ENCODE data around the gene KRTAP5-8.

KRTAP5-8 gene

DNA sequence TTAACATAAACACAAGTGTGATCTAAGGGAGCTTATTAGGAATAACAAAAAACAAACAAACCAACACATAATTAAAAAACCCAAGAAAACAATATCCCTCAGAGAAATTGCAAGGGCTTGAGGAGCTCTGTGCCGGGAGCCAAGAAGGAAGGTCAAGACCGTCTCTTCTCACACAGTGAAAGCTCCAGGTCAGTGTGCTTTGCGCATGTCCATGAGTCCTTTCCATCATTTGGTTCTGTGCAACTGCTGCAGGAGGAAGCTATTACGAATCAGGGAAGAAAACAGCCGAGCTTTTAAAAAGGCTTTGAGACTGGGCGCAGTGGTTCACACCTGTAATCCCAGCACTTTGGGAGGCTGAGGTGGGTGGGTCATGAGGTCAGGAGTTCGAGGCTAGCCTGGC lies 4.6 kb downstream of the KRTAP5-8 start:
- H3K27me3 ChIP-seq (ENCODE audit: insufficient read depth, low read length) = peaks cover 7% of the 10 kb centered on the region
- H3K4me1 ChIP-seq (ENCODE audit: insufficient read depth, low read length) = no peaks in the 10 kb centered on the region
- no peak overlapping the region for H3K4me3 ChIP-seq (ENCODE audit: low read length)
- no peaks in the 10 kb centered on the region for H3K9me3 ChIP-seq (ENCODE audit: low read length)
- no peak overlapping the region for H2AFZ ChIP-seq (ENCODE audit: low read depth, low read length)
- no peaks in the 10 kb centered on the region for H3K36me3 ChIP-seq (ENCODE audit: insufficient read depth, low read length)

DNA sequence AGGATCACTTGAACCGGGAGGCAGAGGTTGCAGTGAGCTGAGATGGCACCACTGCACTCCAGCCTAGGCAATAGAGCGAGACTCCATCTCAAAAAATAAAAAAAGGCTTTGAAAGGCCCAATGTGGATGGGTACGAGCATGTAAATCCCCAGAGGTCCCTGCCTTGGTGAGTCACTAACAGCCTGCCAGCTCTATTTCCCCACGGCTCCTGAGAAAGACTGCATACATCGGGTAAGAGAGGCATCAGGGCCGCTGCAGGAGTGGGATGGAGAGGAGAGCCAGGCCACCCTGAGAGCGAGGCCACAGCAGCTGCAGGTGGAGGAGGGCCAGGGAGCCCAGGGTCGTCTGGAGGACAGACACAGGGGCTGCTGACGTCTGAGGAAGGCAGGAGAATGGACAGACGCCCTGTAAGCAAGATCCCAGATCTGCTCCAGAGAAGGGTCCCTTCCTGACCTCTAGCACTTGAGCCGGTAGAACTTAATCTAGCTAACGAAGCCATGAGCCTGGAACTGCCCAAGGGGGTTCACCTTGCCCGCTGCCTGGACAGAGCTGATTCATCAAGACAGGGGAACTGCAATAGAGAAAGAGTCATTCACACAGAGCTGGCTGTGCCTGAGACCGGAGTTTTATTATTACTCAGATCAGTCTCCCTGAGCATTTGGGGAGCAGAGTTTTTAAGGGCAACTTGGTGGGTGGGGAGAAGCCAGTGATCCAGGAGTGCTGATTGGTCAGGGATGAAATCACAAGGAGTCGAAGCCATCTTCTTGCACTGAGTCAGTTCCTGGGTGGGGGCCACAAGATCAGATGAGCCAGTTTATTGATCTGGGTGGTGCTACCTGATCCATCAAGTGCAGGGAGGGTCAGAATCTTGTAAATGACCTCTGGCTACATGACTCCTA lies 5.3 kb downstream of the KRTAP5-8 start:
- Histone ChIP-seq H3K36me3 (ENCODE audit: insufficient read depth, low read length) (no peaks in the 10 kb centered on the region), H3K4me1 (ENCODE audit: insufficient read depth, low read length) (no peaks in the 10 kb centered on the region)

DNA sequence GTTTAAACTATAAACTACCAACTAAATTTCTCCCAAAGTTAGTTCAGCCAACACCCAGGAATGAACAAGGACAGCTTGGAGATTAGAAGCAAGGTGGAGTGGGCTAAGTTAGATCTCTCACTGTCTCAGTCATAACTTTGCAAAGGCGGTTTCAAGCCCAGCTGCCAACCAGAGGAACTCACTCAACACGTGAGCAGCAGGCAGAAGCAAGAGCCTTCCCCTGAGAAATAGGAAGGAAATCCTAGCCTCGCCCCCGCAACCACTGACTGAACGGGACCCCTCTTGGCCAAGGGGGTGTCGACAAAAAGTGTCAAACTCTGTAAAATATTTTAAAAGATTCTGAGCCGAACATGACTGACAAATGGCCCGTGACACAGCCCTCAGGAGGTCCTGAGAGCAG lies 6.0 kb downstream of the KRTAP5-8 start:
- Histone ChIP-seq H3K4me3 (ENCODE audit: low read length) (no peak overlapping the region), H3K36me3 (ENCODE audit: insufficient read depth, low read length) (no peaks in the 10 kb centered on the region)

More for the DNA sequence above, 5.3 kb downstream of the KRTAP5-8 start:
- H3K4me3 ChIP-seq (ENCODE audit: low read length) = no peak overlapping the region
- H3K27me3 ChIP-seq (ENCODE audit: insufficient read depth, low read length) = peaks cover 7% of the 10 kb centered on the region
- no peaks in the 10 kb centered on the region for H3K9me3 ChIP-seq (ENCODE audit: low read length)
- H2AFZ ChIP-seq (ENCODE audit: low read depth, low read length) = no peak overlapping the region

DNA sequence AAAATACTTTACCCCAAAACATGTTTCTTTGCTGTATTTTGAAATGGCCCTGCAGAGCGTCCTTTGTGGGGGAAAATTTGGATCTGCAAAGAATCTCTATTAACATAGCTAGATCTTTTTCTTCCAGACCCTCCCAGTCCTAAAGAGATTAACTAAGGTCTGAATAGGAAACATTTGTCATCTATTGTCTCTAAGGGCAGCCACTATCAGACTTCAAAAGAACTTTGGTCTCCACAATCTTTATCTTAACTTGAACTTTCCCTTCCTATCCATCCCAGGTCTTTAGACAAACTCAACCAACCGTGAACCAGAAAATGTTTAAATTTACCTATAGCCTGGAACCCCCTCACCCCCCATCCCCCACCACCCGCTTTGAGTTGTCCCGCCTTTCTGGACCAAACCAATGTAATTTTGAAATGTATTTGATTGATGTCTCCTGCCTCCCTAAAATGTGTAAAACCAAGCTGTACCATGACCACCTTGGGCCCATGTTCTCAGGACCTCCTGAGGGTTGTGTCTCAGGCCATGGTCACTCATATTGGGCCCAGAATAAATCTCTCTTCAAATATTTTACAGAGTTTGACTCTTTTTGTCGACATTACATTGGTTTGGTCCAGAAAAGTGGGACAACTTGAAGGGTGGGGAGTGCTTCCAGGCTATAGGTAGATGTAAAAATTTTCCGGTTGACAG lies 6.8 kb downstream of the KRTAP5-8 start:
- Histone ChIP-seq H2AFZ (ENCODE audit: low read depth, low read length) (no peak overlapping the region), H3K36me3 (ENCODE audit: insufficient read depth, low read length) (no peaks in the 10 kb centered on the region), H3K4me3 (ENCODE audit: low read length) (no peak overlapping the region), H3K4me1 (ENCODE audit: insufficient read depth, low read length) (no peaks in the 10 kb centered on the region), H3K9me3 (ENCODE audit: low read length) (no peaks in the 10 kb centered on the region), H3K27me3 (ENCODE audit: insufficient read depth, low read length) (peaks cover 2% of the 10 kb centered on the region)

More for the DNA sequence above, 6.0 kb downstream of the KRTAP5-8 start:
- Histone ChIP-seq H3K4me1 (ENCODE audit: insufficient read depth, low read length) (no peaks in the 10 kb centered on the region), H3K27me3 (ENCODE audit: insufficient read depth, low read length) (peaks cover 7% of the 10 kb centered on the region), H3K9me3 (ENCODE audit: low read length) (no peaks in the 10 kb centered on the region), H2AFZ (ENCODE audit: low read depth, low read length) (no peak overlapping the region)

DNA sequence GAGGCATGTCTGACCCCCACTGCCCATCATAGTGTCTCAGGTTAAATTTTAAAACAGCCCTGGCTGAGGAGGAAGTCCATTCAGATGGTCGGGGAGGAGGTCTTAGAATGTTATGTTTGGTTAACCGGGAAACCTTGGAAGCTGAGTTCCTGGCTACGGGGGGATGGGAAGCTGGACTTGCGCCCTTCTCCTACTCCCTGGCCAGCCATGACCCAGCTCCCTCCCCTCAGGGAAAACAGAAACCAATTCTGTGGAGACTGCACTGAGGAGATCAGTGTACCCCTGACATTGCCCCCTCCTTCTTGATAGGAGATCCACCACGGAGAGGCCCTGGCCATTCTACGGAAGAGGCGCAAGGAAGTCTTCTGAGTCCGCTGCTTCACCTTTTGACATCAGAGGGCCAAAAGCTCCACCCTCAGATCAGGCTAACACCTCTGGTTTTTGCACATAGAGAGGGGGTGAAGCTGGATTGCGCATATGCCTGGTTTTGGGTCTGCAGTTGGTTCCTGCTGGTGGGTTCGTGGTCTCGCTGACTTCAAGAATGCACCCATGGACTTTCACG lies 7.7 kb downstream of the KRTAP5-8 start:
- H3K9me3 ChIP-seq (ENCODE audit: low read length) = no peaks in the 10 kb centered on the region

GRCh38 chr11:71548120-71548519 lies 10.3 kb downstream of the KRTAP5-8 start, which contains the start of gene KRTAP5-9:
TSS of gene KRTAP5-9 (plus strand) at chr11:71548420. CDS start at chr11:71548658, 238 bp downstream.
- H3K36me3 ChIP-seq (ENCODE audit: insufficient read depth, low read length) = no peaks in the 10 kb centered on the region
- H3K27me3 ChIP-seq (ENCODE audit: insufficient read depth, low read length) = no peaks in the 10 kb centered on the region
- no peak within 1 kb of the TSS for H2AFZ ChIP-seq (ENCODE audit: low read depth, low read length)
- no peaks in the 10 kb centered on the region for H3K9me3 ChIP-seq (ENCODE audit: low read length)
- no peak within 1 kb of the TSS for H3K4me3 ChIP-seq (ENCODE audit: low read length)
- H3K4me1 ChIP-seq (ENCODE audit: insufficient read depth, low read length) = no peaks in the 10 kb centered on the region

More for the DNA sequence above, 7.7 kb downstream of the KRTAP5-8 start:
- Histone ChIP-seq H3K27me3 (ENCODE audit: insufficient read depth, low read length) (peaks cover 2% of the 10 kb centered on the region), H3K4me3 (ENCODE audit: low read length) (no peak overlapping the region), H2AFZ (ENCODE audit: low read depth, low read length) (no peak overlapping the region), H3K4me1 (ENCODE audit: insufficient read depth, low read length) (no peaks in the 10 kb centered on the region), H3K36me3 (ENCODE audit: insufficient read depth, low read length) (no peaks in the 10 kb centered on the region)

DNA sequence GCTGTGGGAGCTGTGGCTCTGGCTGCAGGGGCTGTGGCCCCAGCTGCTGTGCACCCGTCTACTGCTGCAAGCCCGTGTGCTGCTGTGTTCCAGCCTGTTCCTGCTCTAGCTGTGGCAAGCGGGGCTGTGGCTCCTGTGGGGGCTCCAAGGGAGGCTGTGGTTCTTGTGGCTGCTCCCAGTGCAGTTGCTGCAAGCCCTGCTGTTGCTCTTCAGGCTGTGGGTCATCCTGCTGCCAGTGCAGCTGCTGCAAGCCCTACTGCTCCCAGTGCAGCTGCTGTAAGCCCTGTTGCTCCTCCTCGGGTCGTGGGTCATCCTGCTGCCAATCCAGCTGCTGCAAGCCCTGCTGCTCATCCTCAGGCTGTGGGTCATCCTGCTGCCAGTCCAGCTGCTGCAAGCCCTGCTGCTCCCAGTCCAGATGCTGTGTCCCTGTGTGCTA lies 10.9 kb downstream of the KRTAP5-8 start:
- H3K4me3 ChIP-seq (ENCODE audit: low read length) = no peak overlapping the region
- no peaks in the 10 kb centered on the region for H3K4me1 ChIP-seq (ENCODE audit: insufficient read depth, low read length)
- H3K36me3 ChIP-seq (ENCODE audit: insufficient read depth, low read length) = no peaks in the 10 kb centered on the region
- H3K9me3 ChIP-seq (ENCODE audit: low read length) = no peaks in the 10 kb centered on the region
- H2AFZ ChIP-seq (ENCODE audit: low read depth, low read length) = no peak overlapping the region
- H3K27me3 ChIP-seq (ENCODE audit: insufficient read depth, low read length) = no peaks in the 10 kb centered on the region

DNA sequence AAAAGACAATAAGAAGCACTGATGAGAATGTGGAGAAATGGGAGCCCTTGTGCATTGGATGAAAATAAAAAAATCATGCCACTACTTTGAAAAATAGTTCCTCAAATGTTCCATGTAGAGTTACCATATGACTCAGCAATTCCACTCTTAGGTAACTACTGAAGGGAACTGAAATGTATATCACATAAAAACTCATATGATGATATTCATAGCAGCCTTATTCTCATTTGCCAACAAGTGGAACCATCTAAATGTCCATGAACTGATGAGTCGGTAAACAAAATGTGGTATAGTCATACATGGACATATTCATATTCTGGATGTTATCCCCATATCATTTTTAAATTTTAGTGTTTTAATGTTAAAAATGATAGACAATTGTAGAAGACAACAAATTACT lies 13.9 kb downstream of the KRTAP5-8 start:
- Histone ChIP-seq H3K9me3 (ENCODE audit: low read length) (no peaks in the 10 kb centered on the region), H3K4me3 (ENCODE audit: low read length) (no peak overlapping the region), H3K4me1 (ENCODE audit: insufficient read depth, low read length) (no peaks in the 10 kb centered on the region), H3K36me3 (ENCODE audit: insufficient read depth, low read length) (no peaks in the 10 kb centered on the region), H3K27me3 (ENCODE audit: insufficient read depth, low read length) (no peaks in the 10 kb centered on the region), H2AFZ (ENCODE audit: low read depth, low read length) (no peak overlapping the region)

- H2AFZ ChIP-seq (ENCODE audit: low read depth, low read length) = no peak overlapping the region
- no peaks in the 10 kb centered on the region for H3K27me3 ChIP-seq (ENCODE audit: insufficient read depth, low read length)
- no peaks in the 10 kb centered on the region for H3K4me1 ChIP-seq (ENCODE audit: insufficient read depth, low read length)
- H3K36me3 ChIP-seq (ENCODE audit: insufficient read depth, low read length) = no peaks in the 10 kb centered on the region
- H3K4me3 ChIP-seq (ENCODE audit: low read length) = no peak overlapping the region
- no peaks in the 10 kb centered on the region for H3K9me3 ChIP-seq (ENCODE audit: low read length)
These were observed 17.2 kb downstream of the KRTAP5-8 start for GRCh38 chr11:71554996-71555395.

DNA sequence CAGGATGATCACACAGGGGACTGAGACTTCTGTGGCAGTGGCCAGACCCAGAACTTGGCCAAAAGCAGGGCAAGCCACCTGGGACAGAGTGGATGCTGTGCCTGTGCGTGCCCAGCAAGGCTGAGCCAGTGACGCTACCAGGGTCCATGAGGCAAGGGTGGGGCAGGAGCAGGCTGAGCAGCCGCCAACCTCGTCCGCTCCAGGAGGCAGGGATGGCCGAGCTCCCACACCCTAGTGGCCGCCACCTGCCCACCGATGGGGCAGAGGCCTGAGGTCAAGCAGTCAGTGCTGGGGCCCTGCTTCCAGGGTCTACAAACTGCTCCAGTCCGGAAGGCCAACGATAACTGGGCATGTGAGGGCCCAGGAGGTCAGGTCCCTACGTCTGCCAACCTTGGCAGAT lies 17.7 kb downstream of the KRTAP5-8 start:
- Histone ChIP-seq H2AFZ (ENCODE audit: low read depth, low read length) (no peak overlapping the region), H3K4me3 (ENCODE audit: low read length) (no peak overlapping the region), H3K27me3 (ENCODE audit: insufficient read depth, low read length) (no peaks in the 10 kb centered on the region), H3K9me3 (ENCODE audit: low read length) (no peaks in the 10 kb centered on the region), H3K4me1 (ENCODE audit: insufficient read depth, low read length) (no peaks in the 10 kb centered on the region), H3K36me3 (ENCODE audit: insufficient read depth, low read length) (no peaks in the 10 kb centered on the region)

GRCh38 chr11:71556018-71556417 lies 18.2 kb downstream of the KRTAP5-8 start:
- H3K4me1 ChIP-seq (ENCODE audit: insufficient read depth, low read length) = no peaks in the 10 kb centered on the region
- no peaks in the 10 kb centered on the region for H3K9me3 ChIP-seq (ENCODE audit: low read length)
- H2AFZ ChIP-seq (ENCODE audit: low read depth, low read length) = no peak overlapping the region
- no peak overlapping the region for H3K4me3 ChIP-seq (ENCODE audit: low read length)
- no peaks in the 10 kb centered on the region for H3K36me3 ChIP-seq (ENCODE audit: insufficient read depth, low read length)
- no peaks in the 10 kb centered on the region for H3K27me3 ChIP-seq (ENCODE audit: insufficient read depth, low read length)

- no peaks in the 10 kb centered on the region for H3K36me3 ChIP-seq (ENCODE audit: insufficient read depth, low read length)
- no peak overlapping the region for H2AFZ ChIP-seq (ENCODE audit: low read depth, low read length)
- no peak overlapping the region for H3K4me3 ChIP-seq (ENCODE audit: low read length)
- H3K4me1 ChIP-seq (ENCODE audit: insufficient read depth, low read length) = no peaks in the 10 kb centered on the region
- H3K9me3 ChIP-seq (ENCODE audit: low read length) = no peaks in the 10 kb centered on the region
- no peaks in the 10 kb centered on the region for H3K27me3 ChIP-seq (ENCODE audit: insufficient read depth, low read length)
These were observed 19.4 kb downstream of the KRTAP5-8 start for GRCh38 chr11:71557257-71557656.

DNA sequence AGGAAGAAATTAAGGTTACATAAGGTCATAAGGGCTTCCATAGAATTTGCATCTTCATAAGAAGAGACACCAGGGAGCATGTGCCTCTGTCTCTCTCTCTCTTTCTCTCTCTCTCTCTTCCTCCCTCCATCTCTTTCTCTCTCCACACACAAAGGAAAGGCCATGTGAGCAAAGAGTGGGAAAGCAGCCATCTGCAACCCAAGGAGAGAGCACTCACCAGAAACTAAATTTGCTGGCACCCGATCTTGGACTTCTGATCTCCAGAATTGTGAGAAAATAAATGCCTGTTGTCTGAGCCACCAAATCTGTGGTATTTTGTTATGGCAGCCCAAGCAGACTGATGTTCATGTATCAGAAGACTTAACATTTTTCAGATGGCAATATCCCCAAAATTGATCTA lies 21.2 kb downstream of the KRTAP5-8 start:
- Histone ChIP-seq H2AFZ (ENCODE audit: low read depth, low read length) (no peak overlapping the region), H3K4me1 (ENCODE audit: insufficient read depth, low read length) (no peaks in the 10 kb centered on the region), H3K9me3 (ENCODE audit: low read length) (no peaks in the 10 kb centered on the region), H3K4me3 (ENCODE audit: low read length) (no peak overlapping the region), H3K36me3 (ENCODE audit: insufficient read depth, low read length) (no peaks in the 10 kb centered on the region), H3K27me3 (ENCODE audit: insufficient read depth, low read length) (no peaks in the 10 kb centered on the region)
